Stimulated activated naive CD8-positive, alpha-beta T cell treated with anti-CD3 and anti-CD28 coated beads, Interleukin-15, Interleukin-2, amounts not matched to agents 100 ng/mL and 50 ng/mL, for 24 hours (primary cell): ENCODE measurements around the gene CUX1.
"Not testable (repeated sequence)": the region's sequence is repeated elsewhere in the genome, so short reads cannot be mapped to it uniquely, and the experiment has no call there.

Experiments used
- H3K27ac Mint-ChIP-seq: one replicate; pipeline ENCODE4 v1.8.0; 2021; ENCODE audit warnings: mild to moderate bottlenecking, mixed read lengths
- H3K27me3 Mint-ChIP-seq: one replicate; pipeline ENCODE4 v1.8.0; 2021; ENCODE audit warnings: mixed read lengths
- H3K36me3 Mint-ChIP-seq: one replicate; pipeline ENCODE4 v1.8.0; 2021; ENCODE audit warnings: low read depth, mixed read lengths
- H3K4me1 Mint-ChIP-seq: one replicate; pipeline ENCODE4 v1.8.0; 2021; ENCODE audit warnings: low read depth, mixed read lengths
- H3K4me3 Mint-ChIP-seq: one replicate; pipeline ENCODE4 v1.8.0; 2021; ENCODE audit warnings: mild to moderate bottlenecking, mixed read lengths
- H3K9me3 Mint-ChIP-seq: one replicate; pipeline ENCODE4 v1.8.0; 2021; ENCODE audit warnings: mixed read lengths

Gene CUX1

GRCh38 chr7:102030696-102031095, 213.3 kb downstream of the CUX1 start:
- Mint-ChIP-seq H3K27ac (no peak overlapping the region), H3K9me3 (no peaks in the 10 kb centered on the region), H3K4me1 (no peaks in the 10 kb centered on the region), H3K27me3 (no peaks in the 10 kb centered on the region), H3K36me3 (peaks cover 10% of the 10 kb centered on the region), H3K4me3 (no peak overlapping the region)

GRCh38 chr7:102036958-102037357, 219.5 kb downstream of the CUX1 start:
- Mint-ChIP-seq H3K4me1 (no peaks in the 10 kb centered on the region), H3K27me3 (no peaks in the 10 kb centered on the region), H3K9me3 (no peaks in the 10 kb centered on the region), H3K36me3 (no peaks in the 10 kb centered on the region), H3K27ac (no peak overlapping the region), H3K4me3 (no peak overlapping the region)

GRCh38 chr7:102039706-102040105, 222.3 kb downstream of the CUX1 start:
- no peaks in the 10 kb centered on the region for H3K36me3 Mint-ChIP-seq
- H3K4me1 Mint-ChIP-seq, result peaks cover 13% of the 10 kb centered on the region
- no peak overlapping the region for H3K4me3 Mint-ChIP-seq
- no peak overlapping the region for H3K27ac Mint-ChIP-seq
- no peaks in the 10 kb centered on the region for H3K27me3 Mint-ChIP-seq
- no peaks in the 10 kb centered on the region for H3K9me3 Mint-ChIP-seq

- no peaks in the 10 kb centered on the region for H3K27me3 Mint-ChIP-seq
- no peak overlapping the region for H3K4me3 Mint-ChIP-seq
- H3K9me3 Mint-ChIP-seq, result no peaks in the 10 kb centered on the region
- no peaks in the 10 kb centered on the region for H3K36me3 Mint-ChIP-seq
- H3K4me1 Mint-ChIP-seq, result peaks cover 20% of the 10 kb centered on the region
- no peak overlapping the region for H3K27ac Mint-ChIP-seq
These were observed 223.1 kb downstream of the CUX1 start for GRCh38 chr7:102040569-102040968.

GRCh38 chr7:102042016-102042656, 224.7 kb downstream of the CUX1 start:
- Mint-ChIP-seq H3K27me3 (no peaks in the 10 kb centered on the region), H3K4me3 (no peak overlapping the region), H3K4me1 (peaks cover 23% of the 10 kb centered on the region), H3K9me3 (no peaks in the 10 kb centered on the region), H3K36me3 (no peaks in the 10 kb centered on the region), H3K27ac (no peak overlapping the region)

GRCh38 chr7:102042796-102043195, 225.4 kb downstream of the CUX1 start:
- peaks cover 23% of the 10 kb centered on the region for H3K4me1 Mint-ChIP-seq
- H3K4me3 Mint-ChIP-seq, H3K36me3 Mint-ChIP-seq, H3K9me3 Mint-ChIP-seq, H3K27ac Mint-ChIP-seq, H3K27me3 Mint-ChIP-seq: not testable (repeated sequence)

GRCh38 chr7:102044641-102044983, 227.2 kb downstream of the CUX1 start:
- peaks cover 23% of the 10 kb centered on the region for H3K4me1 Mint-ChIP-seq
- no peak overlapping the region for H3K4me3 Mint-ChIP-seq
- H3K27ac Mint-ChIP-seq, result no peak overlapping the region
- H3K9me3 Mint-ChIP-seq, result no peaks in the 10 kb centered on the region
- H3K36me3 Mint-ChIP-seq, result no peaks in the 10 kb centered on the region
- no peaks in the 10 kb centered on the region for H3K27me3 Mint-ChIP-seq

GRCh38 chr7:102044984-102045673, 227.7 kb downstream of the CUX1 start:
- H3K36me3 Mint-ChIP-seq, result no peaks in the 10 kb centered on the region
- H3K4me3 Mint-ChIP-seq, result no peak overlapping the region
- no peak overlapping the region for H3K27ac Mint-ChIP-seq
- H3K9me3 Mint-ChIP-seq, result no peaks in the 10 kb centered on the region
- no peaks in the 10 kb centered on the region for H3K27me3 Mint-ChIP-seq
- H3K4me1 Mint-ChIP-seq, result peaks cover 23% of the 10 kb centered on the region

- peaks cover 23% of the 10 kb centered on the region for H3K4me1 Mint-ChIP-seq
- peaks cover 1% of the 10 kb centered on the region for H3K9me3 Mint-ChIP-seq
- no peak overlapping the region for H3K27ac Mint-ChIP-seq
- H3K4me3 Mint-ChIP-seq, result no peak overlapping the region
- H3K27me3 Mint-ChIP-seq, result no peaks in the 10 kb centered on the region
- peaks cover 2% of the 10 kb centered on the region for H3K36me3 Mint-ChIP-seq
These were observed 228.4 kb downstream of the CUX1 start for GRCh38 chr7:102045681-102046372.

- H3K36me3 Mint-ChIP-seq, result peaks cover 5% of the 10 kb centered on the region
- H3K9me3 Mint-ChIP-seq, result peaks cover 3% of the 10 kb centered on the region
- no peaks in the 10 kb centered on the region for H3K27me3 Mint-ChIP-seq
- no peak overlapping the region for H3K4me3 Mint-ChIP-seq
- H3K27ac Mint-ChIP-seq, result no peak overlapping the region
- peaks cover 23% of the 10 kb centered on the region for H3K4me1 Mint-ChIP-seq
These were observed 229.1 kb downstream of the CUX1 start for GRCh38 chr7:102046373-102047117.

- no peaks in the 10 kb centered on the region for H3K27me3 Mint-ChIP-seq
- H3K9me3 Mint-ChIP-seq, result peaks cover 3% of the 10 kb centered on the region
- H3K36me3 Mint-ChIP-seq, result peaks cover 6% of the 10 kb centered on the region
- peaks cover 23% of the 10 kb centered on the region for H3K4me1 Mint-ChIP-seq
- no peak overlapping the region for H3K27ac Mint-ChIP-seq
- H3K4me3 Mint-ChIP-seq, result no peak overlapping the region
These were observed 229.7 kb downstream of the CUX1 start for GRCh38 chr7:102047167-102047566.

GRCh38 chr7:102049765-102050164, 232.3 kb downstream of the CUX1 start:
- no peaks in the 10 kb centered on the region for H3K27me3 Mint-ChIP-seq
- H3K9me3 Mint-ChIP-seq, result peaks cover 9% of the 10 kb centered on the region
- H3K4me3 Mint-ChIP-seq, result no peak overlapping the region
- peaks cover 14% of the 10 kb centered on the region for H3K4me1 Mint-ChIP-seq
- H3K36me3 Mint-ChIP-seq, result peaks cover 21% of the 10 kb centered on the region
- H3K27ac Mint-ChIP-seq, result no peak overlapping the region

- H3K36me3 Mint-ChIP-seq, result peaks cover 28% of the 10 kb centered on the region
- no peaks in the 10 kb centered on the region for H3K27me3 Mint-ChIP-seq
- H3K9me3 Mint-ChIP-seq, result peaks cover 9% of the 10 kb centered on the region
- no peak overlapping the region for H3K27ac Mint-ChIP-seq
- peaks cover 14% of the 10 kb centered on the region for H3K4me1 Mint-ChIP-seq
- H3K4me3 Mint-ChIP-seq, result no peak overlapping the region
These were observed 233.5 kb downstream of the CUX1 start for GRCh38 chr7:102050864-102051460.

- H3K27me3 Mint-ChIP-seq, H3K27ac Mint-ChIP-seq, H3K9me3 Mint-ChIP-seq, H3K4me3 Mint-ChIP-seq: not testable (repeated sequence)
- Mint-ChIP-seq H3K4me1 (peaks cover 14% of the 10 kb centered on the region), H3K36me3 (peaks cover 29% of the 10 kb centered on the region)
These were observed 234.3 kb downstream of the CUX1 start for GRCh38 chr7:102051736-102052135.

GRCh38 chr7:102054158-102054557, 236.7 kb downstream of the CUX1 start:
- H3K4me3 Mint-ChIP-seq, result no peak overlapping the region
- no peaks in the 10 kb centered on the region for H3K27me3 Mint-ChIP-seq
- H3K9me3 Mint-ChIP-seq, result peaks cover 9% of the 10 kb centered on the region
- H3K4me1 Mint-ChIP-seq, result peaks cover 14% of the 10 kb centered on the region
- no peak overlapping the region for H3K27ac Mint-ChIP-seq
- peaks cover 29% of the 10 kb centered on the region for H3K36me3 Mint-ChIP-seq
